Loucy (cell line): Measurements from ENCODE around the gene ZNF283.
A peak's percentile ranks its signal among the peaks of the same experiment; 100 is the strongest.

Experiments
- H2AFZ ChIP-seq: fragments of 200-600 bp; sonication (generic); 2 replicates; pipeline ENCODE4 v1.6.0; 2016; ENCODE audit warnings: antibody characterized with exemption, mild to moderate bottlenecking, low read length, moderate library complexity
- H3F3A ChIP-seq: fragments of 200-600 bp; 2 replicates; pipeline ENCODE4 v1.6.0; 2016; ENCODE audit warnings: antibody characterized with exemption, low read depth, mild to moderate bottlenecking
- H3K27me3 ChIP-seq: fragments of 200-600 bp; sonication (generic); 2 replicates; pipeline ENCODE4 v1.6.1; 2014; ENCODE audit warnings: low read length, mild to moderate bottlenecking; ENCODE audit not compliant: insufficient read depth, poor library complexity, severe bottlenecking
- H3K36me3 ChIP-seq: fragments of 200-600 bp; sonication (generic); 2 replicates; pipeline ENCODE4 v1.6.1; 2016; ENCODE audit warnings: low read length; ENCODE audit not compliant: insufficient read depth
- H3K4me1 ChIP-seq: fragments of 200-600 bp; sonication (generic); 2 replicates; pipeline ENCODE4 v1.5.1; 2014; ENCODE audit warnings: low read length, mild to moderate bottlenecking; ENCODE audit not compliant: insufficient read depth, poor library complexity, severe bottlenecking
- H3K4me2 ChIP-seq: fragments of 200-600 bp; sonication (generic); 2 replicates; pipeline ENCODE4 v1.6.0; 2014; ENCODE audit warnings: antibody characterized with exemption, low read length, low read depth, mild to moderate bottlenecking; ENCODE audit not compliant: poor library complexity, severe bottlenecking
- H3K4me3 ChIP-seq: fragments of 200-600 bp; sonication (generic); 2 replicates; pipeline ENCODE4 v1.5.1; 2014; ENCODE audit warnings: low read length, mild to moderate bottlenecking, mixed read lengths; ENCODE audit not compliant: poor library complexity, severe bottlenecking
- H3K79me2 ChIP-seq: fragments of 200-600 bp; sonication (generic); 2 replicates; pipeline ENCODE4 v1.6.1; 2014; ENCODE audit warnings: low read length; ENCODE audit not compliant: insufficient read depth
- H3K9ac ChIP-seq: fragments of 200-600 bp; sonication (generic); 2 replicates; pipeline ENCODE4 v1.6.0; 2014; ENCODE audit warnings: mild to moderate bottlenecking, low read depth, low read length, moderate library complexity; ENCODE audit not compliant: poor library complexity, severe bottlenecking
- H3K9me2 ChIP-seq: fragments of 200-600 bp; sonication (generic); replicated peaks from 2 replicates; pipeline ENCODE4 v1.6.1; 2016; ENCODE audit warnings: low read depth, low read length, mixed read lengths
- H3K9me3 ChIP-seq: fragments of 200-600 bp; sonication (generic); 2 replicates; pipeline ENCODE4 v1.6.1; 2014; ENCODE audit warnings: mild to moderate bottlenecking, antibody characterized with exemption, low read length, low read depth; ENCODE audit not compliant: insufficient read depth
- H4K20me1 ChIP-seq: fragments of 200-600 bp; sonication (generic); 2 replicates; pipeline ENCODE4 v1.6.0; 2014; ENCODE audit warnings: antibody characterized with exemption, low read length, mild to moderate bottlenecking; ENCODE audit not compliant: insufficient read depth, poor library complexity, severe bottlenecking
- CTCF ChIP-seq: fragments of 200-600 bp; sonication (generic); conservative IDR thresholded peaks from 2 replicates; pipeline ENCODE4 v1.5.1; 2014; ENCODE audit warnings: mild to moderate bottlenecking, antibody characterized with exemption, low read length
- EZH2phosphoT487 ChIP-seq: fragments of 200-600 bp; IDR thresholded peaks from 2 replicates; pipeline ENCODE4 v1.6.1; 2018; ENCODE audit warnings: antibody characterized with exemption, mild to moderate bottlenecking, moderate library complexity, borderline replicate concordance

Gene ZNF283

GRCh38 chr19:43826787-43827754, at the start of gene ZNF283:
ZNF283 (plus strand) TSS chr19:43827321; CDS start chr19:43833505, 6,184 bp downstream.
- no peaks in the 10 kb centered on the region for H3K27me3 ChIP-seq
- H3K4me3 ChIP-seq: peak within 1 kb of the TSS; percentile 88
- H3F3A ChIP-seq: no peaks in the 10 kb centered on the region
- TF ChIP-seq EZH2phosphoT487 (no peak), CTCF (no peak)
- H4K20me1 ChIP-seq: no peaks in the 10 kb centered on the region
- H2AFZ ChIP-seq: peak within 1 kb of the TSS; percentile 93
- H3K4me1 ChIP-seq: no peaks in the 10 kb centered on the region
- no peaks in the 10 kb centered on the region for H3K9me2 ChIP-seq
- peak within 1 kb of the TSS; percentile 75 for H3K9ac ChIP-seq
- H3K36me3 ChIP-seq: no peaks in the 10 kb centered on the region
- H3K4me2 ChIP-seq: peak within 1 kb of the TSS; percentile 75
- H3K9me3 ChIP-seq: no peaks in the 10 kb centered on the region
- 0 out of 2 replicates have a peak, but pooled peaks cover 6% of the 10 kb centered on the region for H3K79me2 ChIP-seq

- Histone ChIP-seq H3K36me3 (peaks cover 2% of the 10 kb centered on the region; the same call in 1 of the 2 replicates), H3K9ac (peak overlapping the region; percentile 80), H3K9me2 (no peaks in the 10 kb centered on the region), H2AFZ (no peak overlapping the region), H3K9me3 (no peaks in the 10 kb centered on the region), H4K20me1 (no peaks in the 10 kb centered on the region), H3K4me2 (peak overlapping the region; percentile 71), H3K4me3 (peak overlapping the region; percentile 74), H3K27me3 (no peaks in the 10 kb centered on the region), H3F3A (no peaks in the 10 kb centered on the region), H3K79me2 (peaks cover 47% of the 10 kb centered on the region; the same call in 1 of the 2 replicates), H3K4me1 (peaks cover 60% of the 10 kb centered on the region)
- no peak for TF ChIP-seq CTCF
- TF ChIP-seq EZH2phosphoT487: no peak
Observed at GRCh38 chr19:43778651-43779050, 48.5 kb upstream of the ZNF283 start.

GRCh38 chr19:43779147-43779819, 47.8 kb upstream of the ZNF283 start:
- Histone ChIP-seq H3K36me3 (no peaks in the 10 kb centered on the region), H3K9ac (peak overlapping the region; percentile 80), H3K79me2 (peaks cover 47% of the 10 kb centered on the region; the same call in 1 of the 2 replicates), H3K27me3 (no peaks in the 10 kb centered on the region), H3K4me2 (peak overlapping the region; percentile 71), H3K9me2 (no peaks in the 10 kb centered on the region), H2AFZ (no peak overlapping the region), H3K9me3 (no peaks in the 10 kb centered on the region), H3K4me3 (peak overlapping the region; percentile 74), H3F3A (no peaks in the 10 kb centered on the region), H3K4me1 (peaks cover 65% of the 10 kb centered on the region), H4K20me1 (no peaks in the 10 kb centered on the region)
- TF ChIP-seq CTCF (no peak), EZH2phosphoT487 (no peak)
